Activated CD4-positive, alpha-beta T cell treated with anti-CD3 and anti-CD28 coated beads for 48 hours (primary cell): ENCODE results near the gene ARHGAP24.
"Not testable (repeated sequence)": the region's sequence is repeated elsewhere in the genome, so short reads cannot be mapped to it uniquely, and the experiment has no call there.

Source experiments
- DNase-seq: peaks from one replicate; pipeline ENCODE4 v3.0.0-alpha.2; 2020

Gene ARHGAP24

GRCh38 chr4:85968945-85969819 lies 494.2 kb downstream of the ARHGAP24 start:
- DNase-seq: no peak

- no peak for DNase-seq
Observed at GRCh38 chr4:85970535-85970934, 495.6 kb downstream of the ARHGAP24 start.

GRCh38 chr4:85979276-85979675 lies 504.3 kb downstream of the ARHGAP24 start:
- no peak for DNase-seq

- DNase-seq: no peak
Observed at GRCh38 chr4:85986266-85986665, 511.3 kb downstream of the ARHGAP24 start.

- no peak for DNase-seq
Observed at GRCh38 chr4:85993641-85994040, 518.7 kb downstream of the ARHGAP24 start.

GRCh38 chr4:85994576-85994975 lies 519.6 kb downstream of the ARHGAP24 start:
- DNase-seq: no peak

GRCh38 chr4:85995361-85995760 lies 520.4 kb downstream of the ARHGAP24 start:
- no peak for DNase-seq

- DNase-seq: no peak
Observed at GRCh38 chr4:86001591-86001990, 526.6 kb downstream of the ARHGAP24 start.

- no peak for DNase-seq
Observed at GRCh38 chr4:86004030-86004429, 529.1 kb downstream of the ARHGAP24 start.

- no peak for DNase-seq
Observed at GRCh38 chr4:86006057-86006456, 531.1 kb downstream of the ARHGAP24 start.

- DNase-seq: no peak
Observed at GRCh38 chr4:86007042-86007441, 532.1 kb downstream of the ARHGAP24 start.

- DNase-seq: no peak
Observed at GRCh38 chr4:86011117-86011516, 536.2 kb downstream of the ARHGAP24 start.

GRCh38 chr4:86013621-86014020 lies 538.7 kb downstream of the ARHGAP24 start:
- DNase-seq: no peak

GRCh38 chr4:86014599-86014998 lies 539.6 kb downstream of the ARHGAP24 start:
- DNase-seq: no peak

- no peak for DNase-seq
Observed at GRCh38 chr4:86015412-86016350, 540.7 kb downstream of the ARHGAP24 start.

GRCh38 chr4:86019362-86019761 lies 544.4 kb downstream of the ARHGAP24 start:
- no peak for DNase-seq

- no peak for DNase-seq
Observed at GRCh38 chr4:86019906-86020305, 545.0 kb downstream of the ARHGAP24 start.

GRCh38 chr4:86021671-86022070 lies 546.7 kb downstream of the ARHGAP24 start:
- DNase-seq: not testable (repeated sequence)

- no peak for DNase-seq
Observed at GRCh38 chr4:86026720-86027119, 551.8 kb downstream of the ARHGAP24 start.

- DNase-seq: no peak
Observed at GRCh38 chr4:86031927-86032326, 557.0 kb downstream of the ARHGAP24 start.

GRCh38 chr4:86032476-86033022 lies 557.6 kb downstream of the ARHGAP24 start:
- no peak for DNase-seq

GRCh38 chr4:86033171-86033570 lies 558.2 kb downstream of the ARHGAP24 start:
- DNase-seq: no peak

GRCh38 chr4:86034616-86035015 lies 559.7 kb downstream of the ARHGAP24 start:
- no peak for DNase-seq
